Endothelial cell of umbilical vein (primary cell): Measurements from ENCODE around the gene TMEM135. TPM values are rescaled to one million over a fixed set of nuclear protein-coding genes. Genes with fewer than 3 reads are reported as not detected.

ENCODE experiments used
- BruUV-seq: library from RNA; stranded (reverse); fragments of 400-500 nt; replicated peaks from 2 replicates; lab custom pipeline; 2021; lab: Mats Ljungman, UMichigan
- CTCF ChIA-PET: fragments of 300-600, 350-600 bp; sonication (Branson Sonifier 250); formaldehyde crosslinking; loops from one replicate; lab custom pipeline; 2021; ENCODE audit warnings: antibody characterized with exemption, inconsistent platforms; lab: Charles Lee
- POLR2A ChIA-PET: fragments of 300-600, 350-600 bp; sonication (Branson Sonifier 250); formaldehyde crosslinking; loops from one replicate; lab custom pipeline; 2021; ENCODE audit warnings: antibody characterized with exemption, inconsistent platforms; lab: Charles Lee
- DNase-seq: peaks from one replicate; pipeline ENCODE4 v3.0.0-alpha.2; 2011; ENCODE audit warnings: low read depth, low spot score
- FAIRE-seq: peaks from 2 replicates; lab custom pipeline; 2011; peaks lifted over from hg19 to GRCh38; lab: Jason Lieb, UNC
- H2AFZ ChIP-seq: 2 replicates; pipeline ENCODE4 v1.6.0; 2012; ENCODE audit warnings: low read depth, low read length, control low read depth, inconsistent platforms
- H3K27ac ChIP-seq: 2 replicates; pipeline ENCODE4 v1.5.1; 2011; ENCODE audit warnings: low read depth, mild to moderate bottlenecking, control low read depth, low read length, moderate library complexity; ENCODE audit not compliant: insufficient read depth
- H3K27me3 ChIP-seq, 2 experiments: 2 replicates each; pipeline versions ENCODE4 v1.6.0 to v1.6.1; 2011; ENCODE audit warnings: low read length in 2 of 2, mixed read lengths in 1 of 2; ENCODE audit not compliant: control insufficient read depth in 2 of 2, insufficient read depth in 2 of 2
- H3K36me3 ChIP-seq, 2 experiments: 2 replicates in 1 of 2; 3 replicates in 1 of 2; pipeline ENCODE4 v1.5.1; 2011; ENCODE audit warnings: low read length in 2 of 2, mild to moderate bottlenecking in 1 of 2, moderate library complexity in 1 of 2; ENCODE audit not compliant: control insufficient read depth in 2 of 2, insufficient read depth in 2 of 2; ENCODE audit errors: extremely low read depth in 1 of 2
- H3K4me1 ChIP-seq: 3 replicates; pipeline ENCODE4 v1.5.1; 2011; ENCODE audit warnings: mild to moderate bottlenecking, low read length; ENCODE audit not compliant: control insufficient read depth, insufficient read depth; ENCODE audit errors: extremely low read depth
- H3K4me2 ChIP-seq: 2 replicates; pipeline ENCODE4 v1.6.1; 2011; ENCODE audit warnings: low read length, control low read depth, mixed read lengths; ENCODE audit not compliant: insufficient read depth
- H3K4me3 ChIP-seq, 3 experiments: fragments of 200-600 bp in 1 of 3; sonication (generic), shearing (Covaris generic) in 1 of 3; replicated peaks in 1 of 3; 2 replicates each; pipeline ENCODE4 v1.5.1; 2011 to 2016; ENCODE audit warnings: control low read depth in 3 of 3, low read length in 3 of 3, mild to moderate bottlenecking in 2 of 3, inconsistent platforms in 1 of 3, low read depth in 1 of 3, moderate library complexity in 1 of 3; ENCODE audit not compliant: insufficient read depth in 1 of 3
- H3K79me2 ChIP-seq: 2 replicates; pipeline ENCODE4 v1.6.0; 2012; ENCODE audit warnings: low read length, inconsistent platforms; ENCODE audit not compliant: control insufficient read depth, insufficient read depth
- H3K9ac ChIP-seq: replicated peaks from 2 replicates; pipeline ENCODE3; 2011; ENCODE audit warnings: low read length, control low read depth; ENCODE audit not compliant: insufficient read depth; ENCODE audit errors: extremely low read depth
- H3K9me1 ChIP-seq: replicated peaks from 3 replicates; pipeline ENCODE4 v1.6.0; 2011; ENCODE audit warnings: mild to moderate bottlenecking, low read length; ENCODE audit not compliant: control insufficient read depth, insufficient read depth; ENCODE audit errors: extremely low read depth
- H3K9me3 ChIP-seq: replicated peaks from 2 replicates; pipeline ENCODE4 v1.5.1; 2012; ENCODE audit warnings: low read length, inconsistent platforms; ENCODE audit not compliant: control insufficient read depth, insufficient read depth
- H4K20me1 ChIP-seq: replicated peaks from 2 replicates; pipeline ENCODE3; 2011; ENCODE audit warnings: mild to moderate bottlenecking, low read length; ENCODE audit not compliant: control insufficient read depth, insufficient read depth; ENCODE audit errors: extremely low read depth
- CTCF ChIP-seq, 2 donors: IDR thresholded peaks; 1 replicate in 1 of 2; 2 replicates in 1 of 2; pipeline ENCODE4 v1.5.1; 2011; ENCODE audit warnings: low read length in 2 of 2, mild to moderate bottlenecking in 2 of 2, moderate library complexity in 2 of 2, control low read depth in 1 of 2, inconsistent platforms in 1 of 2, low read depth in 1 of 2; ENCODE audit not compliant: insufficient read depth in 1 of 2; ENCODE audit errors: extremely low read depth in 1 of 2
- EZH2 ChIP-seq: IDR thresholded peaks from 2 replicates; pipeline ENCODE4 v1.6.1; 2012; ENCODE audit warnings: borderline replicate concordance, low read depth, mild to moderate bottlenecking, moderate library complexity, low read length, inconsistent platforms; ENCODE audit not compliant: severe bottlenecking
- FOS ChIP-seq: IDR thresholded peaks from 2 replicates; pipeline ENCODE4 v1.6.1; 2011; ENCODE audit warnings: mild to moderate bottlenecking, low read length, moderate library complexity, borderline replicate concordance; ENCODE audit not compliant: insufficient read depth
- GATA2 ChIP-seq: IDR thresholded peaks from 2 replicates; pipeline ENCODE4 v1.7.0; 2011; ENCODE audit warnings: low read depth, mild to moderate bottlenecking, moderate library complexity, mixed read lengths, low read length; ENCODE audit not compliant: insufficient read length, insufficient read depth
- JUN ChIP-seq: IDR thresholded peaks from 2 replicates; pipeline ENCODE4 v1.6.1; 2011; ENCODE audit warnings: borderline replicate concordance, low read depth; ENCODE audit not compliant: insufficient read length, insufficient read depth
- MAX ChIP-seq: IDR thresholded peaks from 2 replicates; pipeline ENCODE4 v1.6.1; 2011; ENCODE audit not compliant: insufficient read depth, insufficient read length
- MYC ChIP-seq: IDR thresholded peaks from one replicate; pipeline ENCODE4 v1.6.1; 2011; ENCODE audit warnings: mild to moderate bottlenecking, low read depth, low read length
- POLR2A ChIP-seq: IDR thresholded peaks from 2 replicates; pipeline ENCODE4 v1.6.1; 2012; ENCODE audit warnings: low read depth, mild to moderate bottlenecking, control low read depth, low read length
- POLR2AphosphoS5 ChIP-seq: IDR thresholded peaks from 2 replicates; pipeline ENCODE4 v1.6.1; 2012; ENCODE audit warnings: low read depth, mild to moderate bottlenecking, control low read depth, low read length, moderate library complexity; ENCODE audit not compliant: insufficient read depth
- dilution Hi-C: fragments of 300-500 bp; cut with MboI; formaldehyde crosslinking; loops from one replicate; pipeline ENCODE4 v1.15.0; 2019; ENCODE audit warnings: low sequenced_read_pairs; ENCODE audit not compliant: extremely low pct_ligation_motif_present
- intact Hi-C: fragments of 100-400 bp; cut with micrococcal nuclease; formaldehyde crosslinking; loops from one replicate; pipeline ENCODE4 v1.10.0; 2022
- polyA plus RNA-seq, 4 experiments: library from polyadenylated mRNA; depleted of rRNA in 3 of 4; stranded (reverse) in 3 of 4; unstranded in 1 of 4; fragments of >200 nt; gene quantifications; 2 replicates each; pipeline versions ENCODE4 v1.2.1 to v1.2.3, GENCODE V29; 2011 to 2012; ENCODE audit warnings: missing spikeins in 1 of 4
- total RNA-seq: library from RNA; stranded (reverse); gene quantifications from 2 replicates; pipeline ENCODE4 v1.2.3, GENCODE V29; 2021

The TMEM135 gene
- total and polyA plus RNA-seq, 2 donors (not counting 3 experiments of a cell fraction or from before 2014, with no cell fraction given) = 12.3 to 33.2 TPM

DNA sequence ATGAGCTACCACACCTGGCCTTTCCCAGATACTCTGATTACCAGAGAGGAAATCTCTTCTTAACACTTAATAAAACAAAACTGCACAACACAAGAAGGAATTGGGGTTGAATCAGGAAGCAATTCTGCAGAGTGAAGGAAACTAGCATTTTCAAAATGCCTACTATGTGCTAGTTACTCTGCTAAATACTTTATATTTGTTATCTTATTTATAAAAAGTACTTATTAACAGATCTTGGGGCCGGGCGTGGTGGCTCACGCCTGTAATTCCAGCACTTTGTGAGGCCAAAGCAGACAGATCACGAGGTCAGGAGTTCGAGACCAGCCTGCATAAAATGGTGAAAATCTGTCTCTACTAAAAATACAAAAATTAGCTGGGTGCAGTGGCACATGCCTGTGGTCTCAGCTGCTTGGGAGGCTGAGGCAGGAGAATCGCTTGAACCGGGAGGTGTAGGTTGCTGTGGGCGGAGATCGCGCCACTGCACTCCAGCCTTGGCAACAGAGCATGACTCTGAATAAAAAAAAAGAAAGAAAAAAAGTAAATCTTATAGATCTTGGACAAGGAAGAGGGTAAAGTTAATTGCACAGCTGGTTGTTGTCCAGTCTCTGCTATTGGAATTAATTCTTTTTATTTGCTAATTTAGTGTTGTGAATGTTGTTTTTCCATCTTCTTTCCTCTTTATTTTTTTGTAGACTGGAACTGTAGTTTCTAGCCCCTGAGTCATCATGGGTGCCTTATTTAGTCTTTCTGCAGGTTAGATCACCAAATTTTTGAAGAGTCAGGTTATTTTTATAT, 22.1 kb downstream of the TMEM135 start:
- FAIRE-seq (no peak), DNase-seq (no peak)
- H3K4me2 ChIP-seq = no peak overlapping the region
- H3K27me3 ChIP-seq = no peaks in the 10 kb centered on the region
- no peak overlapping the region for H3K27ac ChIP-seq
- no peak for TF ChIP-seq MYC
- no peak for TF ChIP-seq FOS
- no peak for TF ChIP-seq POLR2AphosphoS5
- TF ChIP-seq CTCF (IDR thresholded peaks at IDR 0.05; ENCODE audit: extremely low read depth in 1 of 2, insufficient read depth in 1 of 2, low read depth in 1 of 2, low read length in 2 of 2) = no peak
- TF ChIP-seq GATA2 = no peak
- TF ChIP-seq JUN = no peak
- no peak for TF ChIP-seq EZH2
- no peak for TF ChIP-seq MAX
- TF ChIP-seq POLR2A = no peak
- no peaks in the 10 kb centered on the region for H4K20me1 ChIP-seq
- H3K9ac ChIP-seq = no peak overlapping the region
- no peaks in the 10 kb centered on the region for H3K9me3 ChIP-seq
- H3K36me3 ChIP-seq = no peaks in the 10 kb centered on the region
- dilution Hi-C loops = no loop called here
- ChIA-PET CTCF (interaction anchor here (1.5 kb wide), 1 partner anchor 65 kb away, joined by 4 read pairs; no protein-coding TSS in a partner anchor), POLR2A (no interaction called here)
- no TSS peak for BruUV-seq
- H3K79me2 ChIP-seq = peaks cover 12% of the 10 kb centered on the region
- no peaks in the 10 kb centered on the region for H3K9me1 ChIP-seq
- H3K4me3 ChIP-seq = no peak overlapping the region
- H2AFZ ChIP-seq = no peak overlapping the region
- no peaks in the 10 kb centered on the region for H3K4me1 ChIP-seq
- intact Hi-C loops = no loop called here
